NCI-H526 (cell line): ENCODE measurements around the gene KRTAP5-3.
"Not testable (repeated sequence)": the region's sequence is repeated elsewhere in the genome, so short reads cannot be mapped to it uniquely, and the experiment has no call there.

Source experiments
- DNase-seq, 2 experiments: peaks; one replicate each; lab custom pipeline; 2025; lab: John Stamatoyannopoulos, UW

KRTAP5-3 gene

GRCh38 chr11:1608363-1608762, at the start of gene KRTAP5-3:
Gene KRTAP5-3 (minus strand): TSS chr11:1608463. CDS start chr11:1608385, 78 bp downstream.
- DNase-seq: no peak

DNA sequence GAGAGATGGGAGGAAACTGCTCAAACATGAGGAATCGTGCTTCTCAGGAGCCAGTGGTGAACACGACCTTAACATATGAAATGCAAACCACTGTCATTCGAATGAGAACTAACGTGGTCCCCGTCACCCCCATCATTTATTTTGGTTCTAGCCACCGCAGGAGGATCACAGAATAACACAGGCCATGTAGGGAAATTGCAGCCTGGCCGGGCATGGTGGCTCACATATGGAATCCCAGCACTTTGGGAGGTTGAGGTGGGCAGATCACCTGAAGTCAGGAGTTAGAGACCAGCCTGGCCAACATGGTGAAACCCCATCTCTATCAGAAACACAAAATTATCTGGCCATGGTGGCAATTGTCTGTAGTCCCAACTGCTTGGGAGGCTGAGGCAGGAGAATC, 48.4 kb upstream of the KRTAP5-3 start:
- no peak for DNase-seq

GRCh38 chr11:1656061-1656441, 47.8 kb upstream of the KRTAP5-3 start:
- no peak for DNase-seq

- DNase-seq: no peak
Measured at GRCh38 chr11:1655168-1656060, 47.2 kb upstream of the KRTAP5-3 start.

GRCh38 chr11:1654388-1655167, 46.3 kb upstream of the KRTAP5-3 start:
- DNase-seq: no peak

GRCh38 chr11:1653541-1654387, 45.5 kb upstream of the KRTAP5-3 start:
- DNase-seq: no peak

DNA sequence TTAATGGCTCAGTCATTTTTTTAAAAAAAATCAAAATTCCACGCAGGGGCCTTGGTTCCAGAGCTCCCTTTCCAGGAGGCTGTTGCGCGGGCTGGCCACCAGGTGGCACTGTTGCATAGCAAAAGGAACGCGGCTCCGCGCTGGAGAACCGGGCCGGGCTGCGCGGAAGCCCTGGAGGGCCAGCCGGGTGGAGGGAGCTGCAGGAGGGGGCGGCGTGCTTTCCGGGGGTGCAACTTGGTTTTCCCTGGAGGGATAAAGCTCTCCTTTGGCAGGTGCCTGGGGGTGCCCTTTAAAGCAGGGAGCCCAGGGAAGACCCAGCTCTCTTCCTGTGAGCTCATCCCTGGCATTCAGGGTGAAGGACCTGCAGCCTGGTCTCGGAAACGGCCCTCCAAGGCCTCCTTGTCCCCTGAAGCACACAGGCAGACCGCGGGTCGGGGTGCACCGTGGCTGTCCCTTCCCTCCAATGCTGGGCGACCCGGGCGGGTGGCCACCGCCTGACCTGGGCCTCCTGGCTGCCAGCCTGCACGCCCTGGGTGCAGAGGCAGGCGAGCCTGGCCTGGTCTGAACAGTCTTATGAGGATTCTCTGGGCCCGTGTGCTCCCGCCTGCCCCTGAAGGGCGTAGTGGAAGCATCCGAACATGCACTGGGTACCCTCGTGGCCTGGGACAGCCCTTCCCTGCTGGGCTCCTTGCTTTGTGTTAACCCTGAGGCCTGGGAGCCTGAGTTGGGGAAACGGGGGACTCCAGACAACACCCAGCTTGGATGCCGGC, 44.7 kb upstream of the KRTAP5-3 start:
- DNase-seq: peak in 1 of 2 experiments; percentile 78

GRCh38 chr11:1652442-1652770, 44.1 kb upstream of the KRTAP5-3 start:
- no peak for DNase-seq

GRCh38 chr11:1652026-1652425, 43.8 kb upstream of the KRTAP5-3 start:
- DNase-seq: no peak

- DNase-seq: no peak
Measured at GRCh38 chr11:1651411-1651980, 43.2 kb upstream of the KRTAP5-3 start.

DNA sequence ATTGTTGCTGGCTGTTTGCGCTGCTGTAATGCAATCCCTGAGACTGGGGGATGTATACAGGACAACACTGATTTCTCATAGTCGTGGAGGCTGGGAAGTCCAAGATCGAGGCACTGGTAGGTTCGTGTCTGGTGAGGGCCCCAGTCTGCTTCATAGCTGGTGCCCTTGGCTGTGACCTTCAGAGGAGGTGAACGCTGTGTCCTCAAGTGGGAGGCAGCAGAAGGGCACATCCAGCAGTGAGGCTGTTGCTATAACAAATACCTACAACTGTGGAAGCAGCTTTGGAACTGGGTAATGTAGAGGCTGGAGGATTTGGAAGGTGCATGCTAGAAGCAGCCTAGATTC, 42.6 kb upstream of the KRTAP5-3 start:
- no peak for DNase-seq

DNA sequence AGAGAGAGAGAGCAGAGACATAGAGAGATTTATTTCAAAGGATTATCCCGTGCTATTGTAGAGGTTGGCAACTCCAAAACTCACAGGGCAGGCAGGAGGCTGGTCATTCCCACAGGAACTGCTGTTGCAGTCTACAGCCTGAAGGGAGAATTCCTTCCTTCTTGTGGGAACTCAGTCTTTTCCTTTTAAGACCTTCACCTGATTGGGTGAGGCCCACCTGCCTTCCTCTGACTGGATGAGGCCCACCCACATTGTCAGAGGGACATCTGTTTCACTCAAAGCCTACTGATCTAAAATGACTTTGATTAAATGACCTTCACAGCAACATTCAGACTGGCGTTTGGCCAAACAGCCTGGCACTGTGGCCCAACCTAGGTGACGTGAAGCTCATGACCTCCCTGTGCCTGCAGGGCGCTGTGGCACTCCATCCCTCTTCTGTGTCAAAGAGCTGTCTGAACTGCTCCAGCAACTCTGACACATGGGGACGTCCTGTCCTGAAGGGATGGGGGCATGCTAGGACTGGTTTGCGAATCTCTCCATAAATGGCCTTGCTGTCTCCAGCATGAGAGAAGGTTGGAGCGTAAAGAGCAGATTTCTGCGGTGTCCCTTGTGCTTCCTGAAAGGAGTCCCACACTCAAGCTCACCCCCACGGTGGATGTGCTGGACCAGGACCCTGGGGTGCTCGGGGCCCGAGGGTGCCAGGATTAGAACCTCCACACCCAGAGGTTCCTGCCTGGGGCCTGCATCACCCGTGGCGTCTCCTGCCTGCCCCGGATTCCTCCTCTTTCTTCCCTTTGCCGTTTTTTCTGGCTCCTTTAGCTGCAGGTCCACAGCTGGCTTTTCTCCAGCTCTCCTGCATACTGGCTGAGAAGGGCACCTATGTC, 42.0 kb upstream of the KRTAP5-3 start:
- DNase-seq: no peak

DNA sequence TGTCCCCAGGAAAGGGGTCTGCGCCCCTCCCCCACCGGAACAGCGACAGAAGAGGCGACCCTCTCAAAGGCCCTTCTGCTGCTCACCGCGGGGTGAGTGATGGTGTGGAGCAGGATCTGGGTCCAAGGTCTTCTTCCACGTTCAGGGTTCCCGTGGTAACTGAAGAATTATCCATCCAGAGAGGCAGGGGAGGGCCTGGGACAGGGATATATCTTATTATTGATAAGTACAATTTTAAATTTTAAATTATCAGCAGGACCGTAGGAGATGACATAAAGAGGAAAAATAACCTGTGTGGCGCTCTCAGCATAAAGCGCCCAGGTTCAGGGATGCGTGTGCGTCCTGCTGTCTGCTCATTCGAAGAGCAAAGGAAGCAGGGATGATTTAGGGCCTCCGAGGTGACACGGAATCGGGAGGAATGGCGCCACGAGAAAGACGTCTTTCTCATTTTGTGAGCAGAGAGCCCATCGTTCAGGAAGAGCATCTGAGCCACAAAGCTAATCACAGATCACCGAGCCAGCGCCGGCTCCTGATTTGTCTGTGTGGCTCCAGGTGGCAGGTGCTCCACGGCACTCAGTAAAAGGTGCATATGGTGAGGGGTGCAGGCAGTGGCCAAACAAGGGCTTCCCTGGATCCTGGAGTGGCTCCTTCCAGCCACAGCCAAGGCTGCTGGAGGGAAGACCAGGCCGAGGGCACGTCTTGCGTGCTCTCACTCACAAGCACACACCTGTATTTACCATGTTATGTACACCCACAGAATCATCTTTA, 40.6 kb upstream of the KRTAP5-3 start:
- DNase-seq: no peak

- DNase-seq: no peak
Measured at GRCh38 chr11:1647901-1648652, 39.8 kb upstream of the KRTAP5-3 start.

DNA sequence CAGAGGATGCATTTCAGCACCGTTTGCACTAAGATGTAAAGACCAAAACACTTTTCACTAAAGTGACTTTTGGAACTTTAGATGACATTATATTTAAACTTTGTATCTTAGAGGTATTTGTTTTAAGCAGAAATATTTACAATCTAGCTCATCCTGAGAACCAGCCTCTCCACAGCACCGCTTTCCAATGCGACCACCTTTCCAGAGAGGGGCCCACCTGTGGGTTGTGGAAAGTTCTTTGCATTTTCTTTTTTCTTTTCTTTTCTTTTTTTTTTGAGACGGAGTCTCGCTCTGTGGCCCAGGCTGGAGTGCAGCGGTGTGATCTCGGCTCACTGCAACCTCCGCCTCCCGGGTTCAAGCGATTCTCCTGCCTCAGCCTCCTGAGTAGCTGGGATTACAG, 38.3 kb upstream of the KRTAP5-3 start:
- DNase-seq: not testable (repeated sequence)

GRCh38 chr11:1645357-1645821, 37.1 kb upstream of the KRTAP5-3 start:
- DNase-seq: no peak

DNA sequence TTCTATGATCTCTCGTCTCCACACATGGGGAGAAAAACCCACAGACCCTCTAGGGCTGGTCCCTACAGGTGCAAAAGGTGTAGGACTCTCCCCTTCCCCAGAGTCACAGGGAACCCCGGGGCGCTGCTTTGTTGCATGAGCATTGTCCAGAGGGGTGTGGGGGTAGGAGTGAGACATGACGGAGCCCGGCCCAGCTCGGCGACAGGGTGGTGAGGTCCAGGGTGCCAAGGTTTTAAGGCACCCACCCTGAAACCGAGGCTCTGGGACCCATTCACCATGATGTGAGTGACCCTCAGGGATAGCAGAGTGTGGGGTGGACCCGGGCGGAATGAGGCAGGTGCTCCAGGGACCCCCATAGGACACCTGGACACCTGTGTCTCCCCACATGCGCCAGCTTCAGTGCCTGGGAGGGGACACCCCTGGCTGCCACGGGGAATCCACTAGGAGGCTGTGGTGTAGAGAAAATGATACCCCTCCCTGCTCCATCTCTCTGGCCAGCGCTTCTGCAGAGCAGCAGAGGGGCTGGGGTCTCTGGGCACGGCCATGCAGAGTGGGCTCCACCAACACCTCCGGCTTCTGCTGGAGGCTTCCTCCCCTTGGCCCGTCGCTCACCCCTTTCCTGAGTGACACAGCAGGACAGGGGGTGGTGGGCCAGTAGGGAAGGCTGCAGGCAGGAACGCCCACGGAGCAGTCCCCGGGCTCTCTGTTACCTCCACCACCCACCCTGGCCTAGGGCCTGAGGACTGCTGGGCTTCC, 36.5 kb upstream of the KRTAP5-3 start:
- DNase-seq: no peak

GRCh38 chr11:1643146-1643690, 35.0 kb upstream of the KRTAP5-3 start:
- no peak for DNase-seq
